ELF-1 (cell line): Measurements from ENCODE around the gene TEX19.

Experiments used
- DNase-seq: peaks from one replicate; pipeline ENCODE4 v3.0.0-alpha.2; 2016; ENCODE audit warnings: low read depth, low spot score

The TEX19 gene

DNA sequence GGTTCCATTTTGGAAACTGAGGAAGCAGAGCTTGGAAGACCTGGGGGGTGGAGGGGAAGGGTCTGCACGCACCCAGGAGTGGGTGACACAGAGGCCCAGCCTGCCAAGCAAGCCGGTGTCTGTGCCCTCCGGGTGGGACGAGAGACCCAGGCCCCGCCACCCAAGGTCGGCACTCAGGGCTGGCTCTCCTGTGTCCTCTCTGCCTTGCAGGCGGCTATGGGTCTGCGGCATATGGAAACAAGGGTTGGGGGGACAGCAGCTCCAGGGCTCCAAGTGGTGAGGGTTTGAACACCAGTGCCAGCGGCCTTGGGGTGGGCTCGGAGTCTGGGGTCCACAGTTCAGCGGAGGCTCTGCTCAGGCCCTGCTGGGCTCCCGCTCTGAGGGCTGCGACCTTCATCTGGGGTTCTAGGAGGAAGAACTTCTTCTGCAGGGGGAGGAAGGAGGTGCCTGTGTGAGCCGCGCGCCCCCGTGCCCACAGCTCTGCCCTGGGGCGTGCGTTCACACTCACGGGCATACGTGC, 37.0 kb upstream of the TEX19 start:
- no peak for DNase-seq

DNA sequence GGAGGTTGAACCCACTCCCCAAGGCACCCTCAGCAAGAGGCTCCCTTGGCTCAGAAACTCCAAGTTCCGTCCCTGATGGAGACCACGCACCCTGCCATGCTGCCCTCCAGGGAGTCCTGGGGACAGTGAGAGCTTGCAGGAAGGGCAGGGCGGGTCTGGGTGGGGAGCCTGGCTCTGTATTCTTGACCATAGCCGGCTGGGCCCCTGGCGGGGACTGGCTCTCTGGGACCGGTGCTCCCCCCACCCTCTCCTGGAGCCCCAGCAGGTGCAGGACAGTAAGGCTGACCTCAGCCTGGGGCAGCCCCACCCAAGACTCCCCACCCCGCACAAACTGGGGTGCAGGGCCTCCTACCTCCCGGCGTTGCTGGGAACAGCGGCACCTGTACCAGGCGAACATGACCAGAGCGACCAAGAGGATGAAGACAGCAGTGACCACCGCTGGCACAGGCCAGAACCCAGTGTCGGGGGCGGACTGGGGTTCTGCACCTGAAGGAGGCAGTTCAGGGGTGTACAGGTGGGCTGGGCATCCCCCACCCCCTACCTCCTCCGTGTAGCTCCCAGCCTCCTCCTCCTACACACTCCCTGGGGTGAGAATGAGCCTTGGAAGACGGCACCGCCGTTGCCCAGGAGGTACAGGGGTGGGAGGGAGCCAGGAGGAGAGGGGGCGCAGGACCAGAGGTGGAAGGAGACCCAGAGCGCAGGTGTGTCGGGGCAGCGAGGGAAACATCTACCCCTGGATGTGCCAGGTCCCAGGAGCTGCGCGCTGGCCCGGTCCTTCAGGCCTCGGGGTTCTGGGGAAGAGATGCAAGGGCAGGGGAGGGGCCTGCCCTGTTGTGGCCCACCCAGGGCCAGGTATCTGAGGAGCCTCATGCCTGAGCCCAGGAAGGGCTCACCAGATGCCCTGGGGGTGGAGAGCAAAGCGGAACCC, 36.3 kb upstream of the TEX19 start:
- DNase-seq: no peak

DNA sequence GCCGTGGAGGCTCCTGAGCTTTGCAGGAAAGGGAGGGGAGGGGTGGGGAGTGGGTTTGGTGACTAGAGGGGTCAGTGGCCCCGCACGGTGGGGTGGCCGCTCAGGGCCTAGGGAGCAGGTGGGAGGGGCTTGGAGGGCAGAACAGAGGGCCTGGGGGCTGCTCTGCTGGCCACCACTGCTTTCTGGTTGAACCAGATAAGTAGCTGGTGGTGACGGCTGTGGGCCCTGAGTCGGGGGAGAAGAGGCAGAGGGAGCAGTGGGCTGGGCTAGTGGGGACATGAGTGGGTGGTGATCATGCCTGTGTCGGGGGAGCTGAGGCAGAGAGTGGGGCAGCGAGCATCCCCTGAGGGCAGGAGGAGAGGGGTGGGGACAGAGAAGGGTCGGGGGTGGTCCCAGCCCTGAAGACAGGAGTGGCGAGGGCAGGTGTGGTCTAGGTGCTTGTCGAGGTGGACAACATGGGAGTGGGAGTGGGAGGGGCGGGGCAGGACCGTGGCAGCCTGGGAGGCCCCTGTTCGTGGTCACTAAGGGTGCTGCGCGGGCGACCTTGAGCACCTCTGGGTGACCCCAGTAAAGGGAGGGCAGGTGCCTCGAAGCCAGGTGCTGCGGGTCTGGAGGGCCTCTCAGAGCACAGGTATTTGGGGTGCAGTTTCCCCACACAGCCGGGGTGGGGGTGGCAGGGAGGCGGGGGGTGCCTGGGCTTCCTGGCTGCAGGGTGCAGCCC, 35.4 kb upstream of the TEX19 start:
- no peak for DNase-seq

DNA sequence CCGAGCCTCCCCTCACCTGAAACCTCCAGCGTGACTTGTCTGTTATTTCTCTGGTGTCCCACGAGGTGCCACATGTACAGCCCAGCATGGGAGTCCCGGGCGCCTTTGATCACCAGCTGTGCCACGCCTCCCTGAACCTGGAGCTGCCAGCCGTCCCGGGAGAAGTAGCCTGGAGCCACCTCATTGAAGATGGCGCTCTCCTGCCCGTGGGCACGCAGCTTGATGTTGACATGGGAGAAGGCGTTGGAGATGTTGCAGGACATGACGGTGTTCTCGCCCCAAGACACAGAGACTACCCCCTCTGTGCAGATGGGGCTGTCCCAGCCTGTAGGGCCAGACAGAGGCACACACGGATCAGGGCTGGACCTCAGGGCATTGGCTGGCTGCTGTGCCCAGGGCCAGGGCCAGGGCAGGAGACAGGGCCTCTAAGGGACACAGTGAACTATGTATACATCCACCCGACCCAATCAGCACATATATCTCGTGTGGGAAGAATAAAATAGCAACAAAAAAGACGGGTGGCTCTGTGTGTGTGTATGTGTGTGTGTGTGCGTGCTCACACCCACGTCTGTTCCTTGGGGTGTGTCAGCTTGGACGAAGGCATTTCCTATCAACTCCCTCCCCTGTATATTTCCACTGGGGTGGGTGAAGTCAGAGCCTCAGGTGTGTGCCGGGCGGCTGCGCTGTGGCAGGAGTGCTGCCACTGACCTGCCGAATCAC, 34.3 kb upstream of the TEX19 start:
- peak; percentile 52 for DNase-seq

DNA sequence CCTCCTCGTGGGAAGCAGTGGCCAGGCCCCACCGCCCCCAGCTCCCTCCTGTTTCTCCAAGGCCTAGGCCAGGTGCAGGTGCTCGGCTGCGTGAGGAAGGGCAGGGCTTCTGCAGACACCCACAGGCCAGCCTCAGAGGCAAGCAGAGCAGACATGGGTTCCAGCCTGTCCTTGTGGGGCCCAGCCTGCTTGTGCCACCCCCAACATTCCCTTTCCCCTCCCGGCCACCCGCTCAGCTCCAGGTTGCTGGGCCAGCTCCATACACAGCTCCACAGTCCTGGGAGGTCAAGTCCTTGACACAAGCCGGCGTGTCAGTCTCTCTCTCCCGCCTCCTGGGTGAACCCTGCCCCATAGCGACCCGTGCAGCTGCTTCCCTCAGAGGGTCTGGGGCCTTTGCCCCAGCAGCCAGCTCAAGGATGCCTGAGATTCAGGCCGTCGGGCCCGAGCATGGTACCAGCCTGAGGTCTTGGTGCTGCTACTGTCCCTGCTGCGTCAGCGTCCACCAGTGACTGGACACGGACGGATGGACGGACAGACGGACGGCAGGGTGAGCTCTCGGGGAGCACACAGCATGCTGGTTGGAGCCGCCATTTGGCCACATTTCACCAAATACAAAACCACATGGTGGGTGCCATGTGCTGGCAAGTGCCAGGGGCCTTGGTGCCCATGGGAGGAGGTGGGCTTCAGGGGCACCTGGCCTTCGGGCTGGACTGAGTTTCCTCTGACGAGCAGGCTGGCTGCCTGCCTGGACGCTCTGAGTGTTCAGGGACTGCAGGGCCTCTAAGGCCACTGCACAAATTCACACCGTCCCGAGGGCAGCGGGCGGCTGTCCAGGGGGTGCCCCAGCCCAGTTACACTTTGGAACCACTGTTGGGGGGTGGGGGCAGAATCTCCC, 33.5 kb upstream of the TEX19 start:
- DNase-seq: no peak

DNA sequence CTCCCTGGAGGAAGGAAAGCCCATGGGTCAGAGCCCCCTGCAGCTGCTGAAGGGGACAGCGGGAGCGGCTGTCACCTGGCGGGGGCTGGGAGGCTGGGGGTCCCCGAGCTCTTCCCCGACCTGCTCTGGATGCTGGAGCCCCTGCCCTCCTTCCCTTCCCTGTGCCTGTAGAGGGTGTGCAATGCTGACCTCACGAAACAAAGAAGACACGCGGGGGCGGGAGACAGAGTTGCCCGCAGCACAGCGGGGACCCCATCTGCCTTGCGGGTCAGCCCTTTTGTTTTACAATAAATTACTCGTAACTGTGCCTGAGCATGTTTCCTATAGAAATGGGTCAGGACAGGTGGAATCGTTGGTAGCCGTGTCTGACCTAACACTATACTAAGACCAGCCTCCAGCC, 31.8 kb upstream of the TEX19 start:
- no peak for DNase-seq

DNA sequence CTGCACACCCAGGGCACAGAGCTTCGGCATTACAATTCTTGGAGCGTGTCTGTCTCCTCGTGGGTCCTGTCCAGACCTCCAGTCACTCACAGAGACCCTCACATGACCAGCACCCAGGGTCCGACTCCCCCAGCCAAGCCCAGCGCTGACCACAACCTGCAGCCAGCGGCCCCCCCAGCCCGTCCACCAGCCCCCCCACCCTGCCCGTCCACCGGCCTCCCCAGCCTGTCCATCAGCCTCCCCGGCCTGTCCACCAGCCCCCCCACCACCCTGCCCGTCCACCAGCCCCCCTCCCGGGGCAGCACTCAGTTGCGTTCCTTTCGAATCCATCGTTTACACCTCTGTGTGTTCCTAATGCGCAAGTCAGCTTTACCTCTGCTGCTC, 31.3 kb upstream of the TEX19 start:
- no peak for DNase-seq

DNA sequence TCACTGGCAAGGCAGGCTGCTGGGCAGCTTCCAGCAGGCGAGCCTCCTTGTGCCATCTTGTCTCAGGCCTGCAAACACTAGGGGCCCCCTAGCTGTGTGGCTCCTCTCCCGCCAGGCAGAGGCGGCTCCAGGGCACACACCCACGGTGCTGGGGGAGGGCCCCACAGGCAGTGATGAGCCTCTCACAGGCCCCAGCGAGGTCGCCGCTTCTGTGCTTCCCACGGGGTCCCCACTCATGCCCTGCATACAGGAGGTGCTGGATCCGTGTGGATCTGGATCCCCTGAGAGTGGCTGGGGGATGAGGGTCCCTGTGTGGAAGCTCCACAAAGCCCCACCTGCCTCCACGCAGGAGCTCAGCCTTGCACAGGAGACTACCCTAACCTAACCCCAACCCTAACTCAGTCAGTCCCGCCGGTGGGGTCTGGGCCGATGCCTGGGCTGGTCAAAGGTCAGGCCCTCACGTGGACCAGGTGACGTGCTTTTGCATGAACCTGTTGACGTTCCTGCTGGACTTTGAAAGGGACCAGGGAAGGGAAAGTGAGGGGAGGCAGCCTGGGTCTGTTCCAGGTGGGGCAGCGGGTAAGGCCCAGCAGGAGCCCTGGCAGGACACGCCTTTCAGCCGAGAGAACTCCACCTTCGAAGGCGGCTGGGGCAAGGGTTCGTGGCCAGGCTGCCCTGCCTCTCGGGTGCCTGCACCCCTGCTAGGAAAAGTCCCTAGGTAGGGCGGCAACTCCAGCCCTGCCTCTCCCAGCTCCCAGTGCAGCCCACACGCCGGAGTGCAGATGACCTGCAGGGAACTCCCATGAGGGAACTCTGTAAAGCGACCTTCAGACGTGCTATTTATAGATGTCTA, 30.7 kb upstream of the TEX19 start:
- no peak for DNase-seq

DNA sequence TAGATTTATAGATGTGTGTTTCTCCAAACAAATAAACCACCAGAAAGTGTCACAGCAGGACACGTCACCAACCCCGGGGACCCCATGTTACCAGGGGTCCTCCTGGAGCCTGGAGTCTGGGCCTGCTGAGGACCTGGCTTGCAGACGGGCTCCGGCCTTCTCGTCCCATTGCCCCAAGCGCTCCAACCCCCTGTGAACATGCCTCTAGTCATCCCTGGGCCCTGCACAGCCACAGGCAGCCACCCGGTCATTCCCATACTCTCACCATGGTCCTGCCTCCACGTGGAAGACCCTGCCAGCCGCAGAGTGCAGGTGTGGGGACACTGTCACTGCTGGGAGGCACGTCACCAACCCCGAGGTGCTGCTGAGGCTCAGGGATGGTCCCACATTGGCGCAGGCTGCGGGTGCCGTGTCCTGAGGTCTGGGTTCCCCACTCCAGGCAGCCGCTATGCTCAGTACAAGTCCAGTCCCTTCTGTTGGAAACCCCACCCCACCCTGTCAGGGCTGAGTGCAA, 30.0 kb upstream of the TEX19 start:
- DNase-seq: no peak

DNA sequence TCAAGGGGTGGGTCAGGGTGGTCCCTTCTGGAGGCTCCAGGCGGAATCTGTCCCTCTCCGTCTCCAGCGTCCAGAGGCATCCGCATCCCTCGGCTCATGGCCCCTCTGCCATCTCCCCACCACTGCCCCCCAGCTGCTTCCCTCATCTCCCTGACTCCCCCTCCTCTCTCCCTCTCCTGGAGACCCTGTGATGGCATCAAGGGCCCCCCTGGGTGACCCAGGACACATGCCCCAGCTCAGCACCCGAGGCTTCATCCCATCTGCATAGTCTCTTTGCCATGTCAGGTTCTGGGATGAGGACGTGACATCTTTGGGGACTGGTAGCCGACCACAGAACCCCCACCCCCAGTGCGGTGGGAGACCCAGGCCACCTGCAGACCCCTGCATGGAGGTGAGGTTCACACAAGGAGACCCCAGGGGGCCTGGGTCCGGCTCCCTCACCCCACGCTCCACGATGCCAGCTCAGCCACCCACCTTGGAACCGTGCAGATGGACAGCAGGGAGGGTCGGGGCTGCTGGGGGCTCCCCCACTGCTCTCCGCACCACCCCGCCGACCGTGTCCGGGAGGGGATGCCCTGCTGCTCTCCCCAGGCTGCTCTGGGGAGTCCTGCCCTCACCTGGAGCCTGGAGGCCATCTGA, 29.2 kb upstream of the TEX19 start:
- no peak for DNase-seq

DNA sequence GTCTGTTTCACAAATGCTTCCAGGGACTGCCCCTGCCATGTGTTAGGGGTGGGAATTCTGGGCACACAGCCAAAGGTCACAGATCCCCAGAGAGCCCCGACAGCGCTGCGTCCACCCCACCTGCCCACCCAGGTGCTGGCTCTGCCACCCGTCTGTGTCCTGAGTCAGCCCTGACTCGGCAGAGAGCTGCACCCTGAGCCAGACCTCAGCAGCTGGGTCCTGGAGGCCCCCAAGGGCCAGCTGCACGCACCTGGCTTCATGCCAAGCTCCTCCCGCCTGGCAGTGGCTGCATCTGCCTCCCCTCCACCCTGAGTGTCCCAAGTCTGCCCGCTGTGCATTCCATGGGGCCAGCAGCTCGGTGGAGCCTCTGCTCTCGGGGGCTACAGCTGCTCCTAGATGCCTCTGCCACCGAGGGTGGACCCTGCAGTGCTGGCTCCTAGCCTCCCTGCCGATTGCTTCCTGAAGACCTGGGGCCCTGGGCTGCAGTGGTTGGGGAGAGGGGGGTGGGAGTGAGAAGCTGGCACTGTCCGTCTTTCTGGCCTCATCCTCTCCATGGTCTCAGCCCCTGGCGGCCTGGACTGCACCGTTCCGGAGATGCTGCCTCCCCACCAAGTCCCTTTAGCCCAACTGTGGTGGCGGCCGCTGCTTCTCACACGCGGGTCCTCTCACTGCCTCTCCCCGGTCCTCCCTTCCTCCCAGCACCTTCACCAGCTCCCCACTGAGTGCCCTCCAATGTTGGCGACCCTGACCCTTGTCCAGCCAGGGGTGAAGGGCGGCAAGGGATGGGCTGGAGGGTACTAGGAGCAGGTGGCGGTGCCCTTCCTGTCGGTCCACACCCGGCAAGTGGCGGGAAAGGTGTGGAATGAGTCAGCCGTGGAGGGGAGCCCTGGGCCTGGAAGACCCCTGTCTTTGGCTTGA, 28.5 kb upstream of the TEX19 start:
- no peak for DNase-seq

DNA sequence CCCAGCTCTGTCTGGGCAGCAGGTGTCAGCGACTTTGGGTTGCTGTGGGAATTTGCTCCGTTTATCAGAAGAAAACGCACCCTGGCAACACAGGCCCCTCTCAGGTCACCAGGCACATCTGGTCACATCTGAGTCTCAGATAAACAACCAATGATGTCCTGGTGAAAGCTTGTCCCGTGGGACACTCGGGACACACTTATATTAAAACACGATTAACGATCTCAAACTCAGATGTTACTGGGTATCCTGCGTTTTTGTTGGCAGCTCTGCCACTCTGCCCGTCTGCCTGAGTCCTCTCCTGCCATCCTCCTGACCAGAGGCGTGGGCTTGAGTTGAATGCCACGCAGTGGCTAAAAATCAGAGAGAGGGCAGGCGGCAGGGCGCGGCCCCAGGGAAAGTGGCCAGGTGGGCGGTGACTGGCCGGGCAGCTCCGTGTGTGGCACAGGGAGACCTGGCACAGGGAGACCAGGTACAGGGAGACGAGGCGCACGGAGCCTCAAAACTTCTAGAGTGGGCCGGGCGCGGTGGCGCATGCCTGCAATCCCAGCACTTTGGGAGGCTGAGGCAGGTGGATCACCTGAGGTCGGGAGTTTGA, 27.6 kb upstream of the TEX19 start:
- no peak for DNase-seq

DNA sequence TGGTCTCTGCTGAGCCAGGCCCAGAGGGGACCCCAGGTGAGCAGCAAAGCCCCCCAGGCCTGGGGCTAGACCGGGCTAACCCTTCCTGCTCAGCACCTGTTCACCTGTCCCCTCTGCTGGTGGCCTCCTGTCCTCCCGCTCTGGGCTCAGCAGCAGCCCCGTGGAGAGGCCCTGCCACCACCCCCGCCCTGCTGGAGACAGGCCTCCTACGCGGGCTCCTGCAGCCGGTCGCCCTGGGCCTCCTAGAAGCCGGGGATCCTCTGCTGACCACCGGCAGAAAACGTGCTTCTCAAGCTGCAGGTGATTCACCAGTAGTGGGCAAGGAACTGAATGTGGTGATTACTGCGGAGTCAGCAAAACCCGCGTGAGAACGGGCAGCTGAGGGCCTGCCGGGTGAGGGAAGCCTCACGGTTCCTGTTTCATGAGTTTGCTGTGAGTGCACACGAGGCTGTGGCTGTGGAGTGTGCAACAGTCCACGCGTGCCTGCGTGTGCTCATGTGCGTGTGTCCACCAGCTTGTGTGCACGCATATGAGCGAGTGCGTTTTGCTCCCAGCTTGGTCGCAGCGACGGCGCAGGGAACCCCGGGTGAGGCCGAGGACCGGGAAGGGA, 26.3 kb upstream of the TEX19 start:
- DNase-seq: no peak

DNA sequence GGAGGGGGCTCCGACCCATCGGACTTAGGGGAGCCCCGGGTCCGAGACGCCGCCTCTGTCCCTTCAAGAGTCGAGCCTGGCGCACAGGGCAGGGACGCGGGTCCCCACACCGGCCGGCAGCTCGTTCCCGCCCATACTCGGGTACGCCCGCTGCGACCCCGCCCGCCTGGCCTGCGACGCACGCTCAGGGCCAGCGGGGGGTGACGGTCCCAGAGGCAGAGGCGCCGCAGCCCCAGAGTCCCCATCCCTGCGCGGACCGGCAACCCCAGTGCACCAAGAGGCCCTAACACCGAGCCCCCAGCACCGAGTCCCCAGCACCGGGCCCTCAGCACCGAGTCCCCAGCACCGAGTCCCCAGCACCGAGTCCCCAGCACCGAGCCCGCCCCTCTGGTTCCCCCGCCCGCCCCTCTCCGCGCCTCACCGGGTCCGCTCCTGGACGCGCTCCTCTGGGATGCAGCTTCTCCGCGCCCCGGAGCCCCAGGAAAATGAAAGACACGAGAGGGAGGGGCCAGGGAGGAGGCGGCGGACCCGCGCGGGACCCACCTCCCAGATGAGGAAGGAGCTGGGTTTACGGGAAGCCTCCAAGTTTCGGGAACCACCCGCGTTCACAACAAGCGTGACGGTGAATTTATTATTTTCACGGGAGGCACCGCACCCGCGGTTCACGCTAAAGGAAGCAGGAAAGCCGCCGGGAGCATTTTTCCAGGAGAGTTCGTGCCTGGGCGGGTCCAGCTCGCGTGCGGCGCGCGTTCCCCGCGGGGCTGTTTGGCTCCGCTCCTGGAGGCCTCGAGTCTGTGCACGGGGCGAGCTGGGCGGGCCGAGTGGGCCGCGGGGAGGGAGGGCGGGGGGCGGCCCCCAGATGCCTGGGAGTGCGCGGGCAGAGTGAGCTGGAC, 25.5 kb upstream of the TEX19 start, which contains the start of gene SECTM1:
Gene SECTM1, minus strand, starts transcription at position 488 of the 893 bp plus-strand sequence. CDS start 6,526 bp downstream, outside the sequence.
- no peak for DNase-seq

DNA sequence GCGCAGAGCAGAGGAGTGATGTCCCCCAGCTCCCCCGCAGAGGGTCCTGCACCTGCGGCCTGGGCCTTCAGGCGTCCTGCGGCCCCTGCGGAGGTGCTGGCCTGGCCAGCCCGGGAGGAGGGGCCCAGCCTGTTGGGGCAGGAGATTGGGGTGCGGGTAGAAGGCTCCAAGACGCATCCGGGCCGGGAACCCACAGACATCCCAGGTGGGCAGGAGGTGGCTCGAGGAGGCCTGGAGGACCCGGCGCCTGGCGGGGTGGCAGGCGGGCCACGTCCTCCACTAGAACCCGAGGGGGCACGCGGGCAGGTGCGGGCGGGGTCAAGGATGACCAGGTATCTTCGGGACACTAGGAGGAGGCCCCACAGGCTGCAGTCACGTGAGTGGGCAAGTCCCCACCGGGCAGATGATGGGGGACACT, 24.8 kb upstream of the TEX19 start:
- DNase-seq: no peak
